ENCODE data around the gene CKAP4.

- TF ChIP-seq SMC3 (IDR thresholded peaks at IDR 0.05) (no peak), PHF8 (IDR thresholded peaks at IDR 0.05; ENCODE audit: borderline replicate concordance, low read depth) (no peak), PBX3 (IDR thresholded peaks at IDR 0.05) (no peak), SREBF2 (IDR thresholded peaks at IDR 0.05) (no peak), MAFK (IDR thresholded peaks at IDR 0.05; ENCODE audit: partially characterized antibody) (no peak), CHD2 (IDR thresholded peaks at IDR 0.05; ENCODE audit: low read length, partially characterized antibody) (no peak), USF2 (IDR thresholded peaks at IDR 0.05) (no peak), CTCF (IDR thresholded peaks at IDR 0.05) (no peak), RCOR1 (IDR thresholded peaks at IDR 0.05; ENCODE audit: low read depth, low read length) (no peak), POLR2A (IDR thresholded peaks at IDR 0.05; ENCODE audit: low read length) (no peak), TFCP2L1 (CRISPR knock-in tag; IDR thresholded peaks at IDR 0.05) (no peak), BHLHE40 (IDR thresholded peaks at IDR 0.05; ENCODE audit: low read depth, low read length) (no peak)
Measured at GRCh38 chr12:106290666-106291065, 42.8 kb upstream of the CKAP4 start.
